G401 (cell line): ENCODE measurements around the gene KCNT2. TPM values are rescaled to one million over a fixed set of nuclear protein-coding genes. Genes with fewer than 3 reads are reported as not detected.
"Not testable (repeated sequence)": the region's sequence is repeated elsewhere in the genome, so short reads cannot be mapped to it uniquely, and the experiment has no call there.

Experiments
- DNase-seq: peaks from one replicate; pipeline ENCODE4 v3.0.0-alpha.2; 2015; ENCODE audit warnings: low spot score
- in situ Hi-C: cut with HindIII; loops from 2 replicates; pipeline ENCODE4 v1.10.0; 2016; ENCODE audit warnings: low sequenced_read_pairs, mixed read lengths
- total RNA-seq: library from RNA; depleted of rRNA; stranded (reverse); fragments of >200 nt; shearing (Covaris generic); gene quantifications from 2 replicates; pipeline ENCODE4 v1.2.3, GENCODE V29; 2014

Gene KCNT2
- total RNA-seq, 1 experiment from 2014 or later = 0.92 TPM

DNA sequence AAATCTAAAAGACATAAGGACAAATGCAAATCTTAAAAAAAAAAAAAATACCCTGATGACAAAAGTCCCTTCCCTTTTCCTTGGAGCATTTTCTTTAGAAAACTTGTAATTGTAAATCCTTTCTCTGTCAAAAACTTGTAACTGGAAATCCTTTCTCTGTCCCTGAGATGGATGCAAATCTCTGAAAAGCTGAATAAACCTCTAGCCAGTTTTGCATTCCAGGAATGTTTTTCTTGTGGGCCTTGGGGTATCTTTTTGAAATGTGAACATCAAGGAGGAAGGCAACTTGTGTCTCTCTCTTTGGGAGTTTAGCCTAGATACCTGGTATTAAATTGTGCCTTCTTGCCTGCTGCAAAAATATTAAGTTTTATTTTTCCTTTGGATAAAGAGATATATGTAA lies 305.3 kb downstream of the KCNT2 start:
- no peak for DNase-seq
- in situ Hi-C loops = no loop called here

DNA sequence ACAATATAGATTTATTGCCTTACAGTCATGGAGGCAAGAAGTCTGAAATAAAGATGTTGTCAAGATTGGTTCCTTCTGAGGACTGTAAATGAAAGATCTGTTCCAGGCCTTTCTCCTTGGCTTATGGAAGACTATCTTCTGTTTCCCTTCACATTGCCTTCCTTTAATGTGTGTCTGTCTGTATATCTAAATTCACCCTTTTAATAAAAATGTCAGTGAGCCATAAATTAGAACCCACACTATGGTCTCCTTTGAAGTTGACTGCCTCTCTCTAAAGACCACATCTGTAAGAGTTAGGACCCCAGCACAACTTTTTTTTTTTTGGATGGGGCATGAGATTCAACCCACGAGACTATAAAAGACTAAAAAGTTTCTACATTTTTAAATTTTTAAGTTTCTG lies 305.8 kb downstream of the KCNT2 start:
- in situ Hi-C loops = no loop called here
- no peak for DNase-seq

DNA sequence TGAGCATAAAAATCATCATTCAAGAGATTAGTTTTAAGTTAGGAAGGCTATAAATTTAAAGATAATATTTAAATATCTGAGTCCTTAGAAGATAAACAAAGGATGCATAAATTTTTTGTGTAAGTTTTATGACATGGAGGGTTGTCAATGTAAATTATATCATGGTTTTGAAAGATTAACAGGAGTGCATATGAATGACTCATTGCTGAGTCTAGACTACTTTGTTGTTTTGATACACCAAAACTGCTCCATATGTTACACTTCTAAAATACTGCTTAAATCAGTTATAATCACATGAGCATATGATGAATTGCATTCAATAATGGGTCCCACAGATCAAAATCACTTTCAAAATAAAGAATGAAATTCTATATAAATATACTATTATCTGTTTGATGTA lies 312.5 kb downstream of the KCNT2 start:
- no peak for DNase-seq
- in situ Hi-C loops = no loop called here

DNA sequence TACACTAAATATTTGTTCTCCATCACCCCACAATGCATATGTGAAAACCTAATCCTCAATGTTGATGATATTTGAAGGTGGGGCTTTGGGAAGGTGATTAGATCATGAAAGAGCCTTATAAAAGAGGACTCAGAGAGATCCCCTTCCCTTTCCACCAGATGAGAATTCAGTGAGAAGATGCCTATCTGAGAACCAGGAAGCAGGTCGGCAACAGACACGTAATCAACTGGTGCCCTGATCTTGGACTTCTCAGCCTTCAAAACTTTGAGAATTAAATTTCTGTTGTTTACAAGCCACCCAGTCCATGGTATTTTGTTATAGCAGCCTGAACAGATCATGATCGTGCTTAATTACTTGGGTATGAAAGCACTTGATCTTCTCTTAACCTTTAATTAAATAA lies 329.4 kb downstream of the KCNT2 start:
- DNase-seq = no peak
- in situ Hi-C loops = no loop called here

DNA sequence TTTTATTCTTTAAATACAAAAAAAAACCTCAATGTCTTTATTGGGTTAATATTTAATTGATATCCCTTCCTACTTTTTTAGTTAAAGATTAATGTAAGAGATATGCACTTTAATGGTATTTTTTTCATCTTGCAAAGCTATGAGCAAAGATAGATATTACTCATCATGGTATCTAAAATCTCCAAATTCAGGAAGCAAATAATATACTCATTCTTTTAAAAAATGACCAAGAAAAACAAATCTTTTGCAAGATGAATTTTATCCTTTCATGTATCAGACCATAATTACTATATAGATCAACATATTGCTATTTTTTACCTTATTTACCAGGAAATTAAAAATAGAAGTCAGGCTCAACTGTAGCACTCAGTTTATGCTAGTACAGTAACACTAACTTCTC lies 330.4 kb downstream of the KCNT2 start:
- no peak for DNase-seq
- in situ Hi-C loops = no loop called here

DNA sequence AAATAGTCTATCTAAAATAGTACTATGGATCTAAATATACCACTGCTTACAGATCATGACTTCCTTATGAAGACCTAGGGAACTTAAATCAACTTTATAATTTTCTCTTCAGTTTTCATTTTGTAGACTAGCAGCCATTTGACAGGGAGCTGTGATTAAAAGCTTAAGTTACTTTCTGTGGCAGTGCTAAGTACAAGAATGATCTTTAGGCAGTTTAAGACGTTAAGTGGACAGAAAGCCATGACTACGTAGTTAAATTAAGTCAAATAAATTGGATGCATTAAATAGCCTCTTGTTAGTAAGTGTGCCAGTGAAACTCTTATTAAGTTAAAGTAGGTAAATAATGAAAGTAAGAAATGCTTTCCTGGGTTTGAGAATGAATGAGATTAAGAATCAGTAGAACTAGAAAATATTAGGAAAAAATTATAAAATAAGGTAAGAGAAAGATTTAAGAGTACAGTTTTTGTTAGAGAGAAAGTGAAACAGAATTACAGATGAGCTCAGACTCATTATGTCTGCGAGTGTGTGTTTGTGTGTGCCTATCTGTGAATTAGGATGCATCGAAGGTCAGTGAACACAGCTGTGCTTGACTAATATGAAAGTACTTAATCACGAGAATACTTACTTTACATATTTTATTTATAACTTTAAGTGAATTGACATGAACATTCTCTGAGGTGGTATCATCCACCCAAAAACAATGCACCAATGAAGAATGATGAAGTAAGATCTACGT lies 336.9 kb downstream of the KCNT2 start:
- in situ Hi-C loops = no loop called here
- no peak for DNase-seq

DNA sequence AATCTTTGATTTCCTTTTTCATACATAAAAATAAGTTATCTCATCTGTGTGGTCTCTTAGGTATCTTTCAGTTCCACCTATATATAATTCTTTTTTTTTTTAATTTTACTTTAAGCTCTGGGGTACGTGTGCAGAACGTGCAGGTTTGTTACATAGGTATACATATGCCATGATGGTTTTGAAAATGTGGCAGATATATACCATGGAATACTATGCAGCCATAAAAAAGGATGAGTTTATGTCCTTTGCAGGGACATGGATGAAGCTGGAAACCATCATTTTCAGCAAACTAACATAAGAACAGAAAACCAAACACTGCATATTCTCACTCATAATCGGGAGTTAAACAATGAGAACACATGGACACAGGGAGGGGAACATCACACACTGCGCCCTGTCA lies 345.2 kb downstream of the KCNT2 start:
- in situ Hi-C loops, DNase-seq: not testable (repeated sequence)

DNA sequence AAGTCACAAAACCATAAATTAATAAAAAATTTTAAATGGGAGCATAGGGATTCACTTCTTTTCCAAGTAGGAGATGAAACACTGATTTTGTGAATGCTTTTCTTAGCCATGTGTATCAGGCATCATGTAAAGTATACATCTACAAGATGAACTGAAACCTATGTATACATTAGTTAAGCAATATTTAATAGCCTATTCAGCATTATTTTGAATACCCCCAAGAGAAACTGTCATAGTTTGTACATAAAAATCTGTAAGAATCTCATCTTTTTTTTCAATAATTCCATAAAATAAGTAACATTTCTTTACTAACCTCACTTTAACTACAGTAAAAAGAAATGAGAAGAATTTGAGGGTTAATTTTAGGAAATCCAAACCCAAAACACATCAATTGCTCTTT lies 348.0 kb downstream of the KCNT2 start:
- in situ Hi-C loops = no loop called here
- no peak for DNase-seq

DNA sequence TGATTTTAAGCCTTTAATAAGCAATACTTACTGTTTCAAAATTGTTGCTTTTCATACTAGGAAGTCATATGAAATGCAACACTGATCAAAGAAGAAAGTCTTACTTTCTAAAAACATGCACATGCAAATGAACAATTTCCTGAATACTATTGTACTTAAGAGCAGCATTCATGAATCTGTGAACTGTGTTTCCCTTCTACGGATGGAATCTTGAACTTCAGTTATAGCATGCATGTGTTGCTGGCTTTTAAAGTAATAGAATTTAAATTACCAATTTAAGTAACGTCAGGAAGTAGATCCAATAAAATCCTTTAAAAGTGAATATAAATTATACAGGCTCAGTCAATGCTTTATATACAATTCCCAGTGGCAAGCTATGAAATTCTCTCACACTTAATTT lies 348.9 kb downstream of the KCNT2 start:
- DNase-seq = no peak
- in situ Hi-C loops = no loop called here

DNA sequence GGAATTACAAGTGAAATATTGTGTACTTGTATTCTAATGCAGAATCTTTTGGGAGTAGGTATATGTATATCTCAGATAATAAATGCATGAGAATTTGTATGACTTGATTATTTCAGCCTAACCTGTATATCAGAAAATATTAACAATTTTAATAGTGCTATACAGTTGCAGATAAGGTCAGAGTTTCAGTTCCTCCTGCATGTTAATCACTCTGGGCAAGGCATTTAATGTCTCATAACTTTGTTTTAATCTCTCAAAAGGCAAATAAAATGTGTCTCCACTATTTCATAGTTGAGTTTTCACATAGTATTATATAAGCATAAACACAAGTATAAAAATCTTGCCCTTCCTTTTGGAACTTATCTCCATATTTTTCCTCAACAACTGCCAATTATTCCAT lies 352.5 kb downstream of the KCNT2 start:
- in situ Hi-C loops = no loop called here
- no peak for DNase-seq

DNA sequence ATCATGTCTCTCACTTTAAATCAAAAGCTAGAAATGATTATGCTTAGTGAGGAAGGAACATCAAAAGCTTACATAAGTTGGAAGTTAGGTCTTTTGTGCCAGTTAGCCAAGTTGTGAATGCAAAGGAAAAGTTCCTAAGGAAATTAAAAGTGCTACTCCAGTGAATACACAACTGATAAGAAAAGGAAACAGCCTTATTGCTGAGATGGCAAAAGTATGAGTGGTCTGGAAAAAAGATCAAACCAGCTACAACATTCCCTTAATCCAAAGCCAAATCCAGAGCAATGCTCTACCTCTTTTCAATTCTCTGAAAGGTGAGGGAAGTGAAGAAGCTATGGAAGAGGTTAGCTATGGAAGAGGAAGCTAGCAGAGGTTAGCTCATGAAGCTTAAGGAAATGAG lies 378.7 kb downstream of the KCNT2 start:
- no peak for DNase-seq
- in situ Hi-C loops = no loop called here

DNA sequence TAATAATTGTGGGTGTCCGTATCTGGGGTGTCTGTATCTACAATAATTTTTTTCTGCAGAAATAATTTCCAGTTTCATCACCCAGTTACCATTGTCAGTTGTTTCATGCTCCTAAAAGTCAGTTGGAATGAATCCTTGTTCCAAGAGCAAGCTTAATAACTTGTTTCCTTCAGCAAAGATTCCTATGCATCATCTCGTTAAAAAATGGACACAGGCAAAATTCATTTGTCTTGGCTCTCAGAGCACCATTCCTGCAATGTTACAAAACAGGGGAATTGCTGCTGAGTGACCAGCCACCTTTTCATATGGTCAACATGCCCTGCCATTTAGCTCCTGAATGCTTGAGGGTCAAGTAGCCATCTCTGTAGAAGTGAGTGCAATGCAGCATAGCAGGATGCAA lies 393.4 kb downstream of the KCNT2 start:
- DNase-seq = no peak
- in situ Hi-C loops = no loop called here

DNA sequence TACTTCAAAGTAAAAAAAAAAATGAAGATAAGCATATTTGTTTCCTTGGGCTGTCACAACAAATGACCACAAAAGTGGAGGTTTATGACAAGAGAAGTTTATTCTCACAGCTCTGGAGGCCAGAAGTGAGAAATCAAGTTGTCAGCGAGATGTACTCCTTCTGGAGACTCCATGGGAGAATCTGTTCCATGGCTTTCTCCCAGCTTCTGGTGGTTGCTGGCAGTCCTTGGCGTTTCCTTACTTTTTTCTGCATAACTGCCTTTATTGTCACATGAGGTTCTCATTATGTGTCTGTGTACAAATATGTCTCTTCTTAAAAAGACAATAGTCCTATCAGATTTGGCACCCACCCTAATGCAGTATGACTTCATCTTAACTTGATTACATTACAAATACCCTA lies 398.3 kb downstream of the KCNT2 start:
- no peak for DNase-seq
- in situ Hi-C loops = no loop called here

DNA sequence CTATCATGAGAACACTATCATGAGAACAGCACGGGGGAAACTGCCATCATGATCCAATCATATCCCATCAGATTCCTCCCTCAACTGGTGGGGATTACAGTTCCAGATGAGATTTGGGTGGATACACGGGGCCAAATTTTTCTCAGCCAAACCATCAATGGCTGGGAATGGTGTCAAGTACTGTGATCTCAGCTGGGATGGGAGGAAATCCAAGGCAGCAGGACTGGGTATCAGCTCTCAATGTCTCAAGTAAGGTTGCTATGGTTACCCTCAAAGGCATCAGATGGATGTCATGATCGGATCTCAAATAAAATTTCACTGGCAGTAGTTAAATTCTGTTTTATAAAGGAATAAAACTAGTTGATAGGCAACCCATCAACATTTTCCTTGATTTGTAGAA lies 399.0 kb downstream of the KCNT2 start:
- no peak for DNase-seq
- in situ Hi-C loops = no loop called here

DNA sequence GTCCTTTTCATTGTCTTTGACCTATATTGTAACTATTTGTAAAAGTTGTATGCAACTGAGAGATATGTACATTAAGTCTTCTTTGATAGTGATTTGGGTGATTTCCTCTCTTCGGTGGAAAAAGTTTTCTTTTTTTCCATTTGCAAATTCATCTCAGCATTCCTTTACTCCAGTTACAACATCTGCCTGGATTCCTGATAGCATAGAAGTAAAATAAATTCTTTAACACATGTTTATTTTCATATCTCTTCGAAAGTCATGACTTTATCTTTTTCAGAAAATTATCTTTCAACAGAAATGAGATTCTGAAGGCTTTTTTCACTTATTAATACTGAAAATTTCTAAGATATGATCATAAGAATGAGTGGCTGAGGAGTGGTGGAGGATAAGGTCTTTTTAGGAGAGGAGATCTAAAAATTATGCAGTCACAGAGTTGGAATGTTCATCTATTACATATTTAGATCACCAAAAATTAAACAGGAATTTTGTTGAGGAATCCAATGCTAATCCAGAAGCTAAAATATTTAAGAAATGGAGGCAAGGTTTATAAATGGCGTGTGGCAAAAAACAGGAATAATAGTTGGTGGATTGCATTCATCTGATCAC lies 400.5 kb downstream of the KCNT2 start:
- no peak for DNase-seq
- in situ Hi-C loops = no loop called here

DNA sequence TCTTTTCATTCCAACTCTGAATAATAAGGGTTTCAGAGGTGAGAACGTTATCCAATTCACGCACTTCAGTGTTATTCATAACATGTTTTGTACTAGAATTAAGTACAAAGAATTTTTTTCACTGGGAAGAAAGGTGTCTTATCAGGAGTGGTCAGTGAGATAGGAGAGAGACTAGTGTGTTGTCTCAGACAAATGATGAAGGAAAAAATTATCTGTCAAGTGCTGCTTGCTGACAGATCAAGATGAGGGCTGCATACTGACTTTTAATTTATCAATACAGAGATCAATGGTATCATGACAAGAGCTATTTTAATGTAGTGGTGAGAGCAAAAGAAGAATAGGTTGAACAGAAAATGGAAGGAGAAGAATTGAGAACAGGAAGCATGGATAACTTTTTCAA lies 402.4 kb downstream of the KCNT2 start:
- in situ Hi-C loops = no loop called here

DNA sequence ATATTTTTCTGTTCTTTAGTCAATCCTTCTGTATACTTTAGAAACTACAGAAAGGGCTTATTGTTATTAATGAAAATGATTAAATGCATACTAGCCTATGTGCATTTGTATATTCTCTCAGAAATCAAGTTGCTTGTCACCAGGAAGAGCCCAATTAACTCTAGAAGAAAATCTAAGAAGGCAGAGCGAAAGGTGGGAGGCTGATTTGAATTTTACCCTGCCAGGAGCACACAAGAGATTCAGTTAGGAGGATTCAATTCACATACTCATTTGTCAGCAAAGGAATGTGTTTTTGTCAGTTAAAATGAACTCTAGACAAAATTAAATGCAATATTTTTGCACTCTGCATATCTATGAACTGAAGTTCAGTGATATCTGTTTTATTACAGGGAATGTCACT lies 411.8 kb downstream of the KCNT2 start:
- no peak for DNase-seq
- in situ Hi-C loops = no loop called here

More for the DNA sequence above, 402.4 kb downstream of the KCNT2 start:
- DNase-seq = no peak

DNA sequence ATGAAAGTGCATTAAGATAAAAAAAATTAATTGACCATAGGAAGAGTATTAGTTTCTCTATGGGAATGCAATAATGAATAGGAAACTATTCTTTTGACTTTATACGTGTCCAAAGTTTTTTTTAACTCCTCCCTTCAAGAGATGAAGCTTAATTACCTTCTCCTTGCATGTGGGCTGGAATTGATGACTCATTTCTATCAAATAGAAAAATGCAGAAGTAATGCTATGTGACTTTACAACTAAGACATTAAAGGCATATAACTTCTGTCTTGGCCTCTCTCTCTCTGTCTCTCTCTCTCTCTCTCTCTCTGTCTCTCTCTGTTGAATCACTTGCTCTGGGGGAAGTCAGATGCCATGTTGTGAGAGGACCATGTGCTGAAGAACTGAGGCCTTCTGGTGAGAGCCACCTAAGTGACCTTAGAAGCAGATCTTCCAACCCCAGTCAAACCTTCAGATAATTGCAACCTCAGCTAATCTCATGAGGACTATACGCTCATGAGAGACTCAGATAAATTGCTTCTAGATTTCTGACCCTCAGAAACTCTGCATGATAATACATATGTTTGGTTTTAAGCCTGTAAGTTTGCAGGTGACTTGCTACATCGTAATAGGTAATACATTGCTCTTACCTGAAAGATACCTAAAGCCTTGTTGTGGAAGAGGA lies 414.2 kb downstream of the KCNT2 start:
- DNase-seq = no peak
- in situ Hi-C loops = no loop called here

DNA sequence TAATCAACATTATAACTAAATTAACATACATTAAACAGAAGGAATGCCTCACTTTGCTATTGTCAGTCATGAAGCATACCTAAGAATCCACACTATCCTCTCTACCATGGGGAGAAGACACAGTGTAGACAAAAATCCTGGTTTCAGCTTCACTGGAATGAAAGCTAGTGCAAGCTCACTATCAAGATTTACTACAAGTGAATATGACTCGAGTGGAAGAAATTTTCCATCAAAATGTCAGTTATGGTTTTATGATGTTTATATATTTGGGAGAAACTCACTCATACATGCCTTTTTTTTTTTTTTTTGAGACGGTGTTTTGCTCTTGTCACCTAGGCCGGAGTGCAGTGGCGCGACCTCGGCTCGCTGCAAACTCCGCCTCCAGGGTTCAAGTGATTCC lies 424.3 kb downstream of the KCNT2 start:
- DNase-seq = no peak

DNA sequence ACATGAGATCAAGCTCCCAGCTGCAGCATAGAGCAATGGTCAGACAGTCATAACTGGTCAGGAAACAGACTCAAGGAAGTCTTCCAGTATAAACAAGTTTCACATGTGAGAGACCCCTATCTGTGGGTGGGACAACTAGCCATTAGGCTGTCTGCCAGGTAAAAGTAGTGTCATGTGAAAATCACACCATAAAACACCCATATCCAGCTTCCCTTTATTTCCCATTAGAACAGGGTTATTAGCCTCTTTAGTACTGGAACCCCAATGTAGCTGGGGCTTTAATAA lies 426.7 kb downstream of the KCNT2 start:
- in situ Hi-C loops = no loop called here
- DNase-seq = no peak

More for the DNA sequence above, 424.3 kb downstream of the KCNT2 start:
- in situ Hi-C loops = no loop called here
